ELF-1 (cell line): ENCODE results near the gene CTIF.

ENCODE experiments used
- DNase-seq: peaks from one replicate; pipeline ENCODE4 v3.0.0-alpha.2; 2016; ENCODE audit warnings: low read depth, low spot score

The CTIF gene

DNA sequence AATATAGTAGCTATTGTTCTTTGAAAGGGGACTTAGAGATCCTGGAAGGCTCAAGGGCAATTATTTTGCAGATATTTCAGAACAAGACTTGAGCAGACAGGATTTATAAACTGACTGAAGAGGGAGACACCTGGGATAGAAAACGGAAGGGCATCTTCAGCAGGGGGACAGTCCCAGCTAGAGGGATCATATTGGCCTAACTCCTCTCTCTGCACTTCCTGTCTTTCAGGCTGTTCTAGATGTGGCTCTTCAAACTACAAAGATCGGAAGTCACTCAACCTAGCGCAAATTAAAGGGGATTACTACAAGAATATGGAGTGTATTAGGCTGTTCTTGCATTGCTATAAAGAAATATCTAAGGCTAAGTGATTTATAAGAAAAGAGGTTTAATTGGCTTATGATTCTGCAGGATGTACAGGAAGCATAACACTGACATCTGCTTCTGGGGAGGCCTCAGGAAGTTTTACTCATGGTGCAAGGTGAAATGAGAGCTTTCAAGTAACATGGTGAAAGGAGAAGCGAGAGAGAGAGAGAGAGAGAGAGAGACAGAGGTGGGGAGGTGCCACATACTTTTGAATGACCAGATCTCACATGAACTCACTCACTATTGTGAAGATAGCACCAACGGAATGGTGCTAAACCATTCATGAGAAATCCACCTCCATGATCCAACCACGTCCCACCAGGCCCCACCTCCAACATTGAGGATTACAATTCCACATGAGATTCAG lies 5.3 kb upstream of the CTIF start:
- DNase-seq = no peak

DNA sequence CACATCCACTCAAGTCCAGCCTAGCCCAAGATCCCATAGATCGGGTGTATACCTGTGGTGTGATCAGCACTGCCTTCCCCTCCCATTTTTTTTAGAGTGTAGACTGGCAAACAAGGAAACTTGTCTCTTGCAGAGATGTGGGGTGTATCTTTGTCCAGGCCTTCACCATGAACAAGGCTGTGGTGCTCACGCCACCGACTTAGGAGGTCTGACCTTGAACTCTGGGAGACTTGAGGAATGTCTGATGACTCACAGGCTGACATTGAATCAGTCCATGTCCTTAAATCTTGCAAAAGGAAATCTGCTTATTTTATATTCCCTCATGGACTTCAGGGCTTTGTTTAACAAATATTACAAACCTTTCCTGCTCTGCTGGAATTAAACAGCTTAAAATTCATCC lies 4.5 kb upstream of the CTIF start:
- DNase-seq = no peak

DNA sequence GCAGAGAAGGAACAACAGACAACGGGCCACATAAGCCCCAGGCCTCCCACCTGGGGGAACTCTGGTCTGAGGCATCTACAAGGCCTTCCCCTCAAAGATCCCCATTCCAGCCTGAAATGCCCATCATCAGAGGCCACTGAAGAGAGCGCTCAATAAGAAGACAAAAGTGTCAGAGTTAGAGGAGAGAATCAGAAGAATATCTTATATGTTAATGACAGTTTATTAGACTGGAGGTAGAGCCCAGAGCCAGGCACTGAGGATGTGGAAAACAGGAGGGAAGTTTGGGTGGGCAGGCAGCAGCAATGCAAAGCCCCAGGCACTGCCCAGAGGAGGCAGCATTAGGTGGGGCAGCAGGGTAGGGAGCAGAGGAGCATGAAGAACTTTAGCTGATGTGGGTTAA lies 2.9 kb upstream of the CTIF start:
- DNase-seq = no peak

DNA sequence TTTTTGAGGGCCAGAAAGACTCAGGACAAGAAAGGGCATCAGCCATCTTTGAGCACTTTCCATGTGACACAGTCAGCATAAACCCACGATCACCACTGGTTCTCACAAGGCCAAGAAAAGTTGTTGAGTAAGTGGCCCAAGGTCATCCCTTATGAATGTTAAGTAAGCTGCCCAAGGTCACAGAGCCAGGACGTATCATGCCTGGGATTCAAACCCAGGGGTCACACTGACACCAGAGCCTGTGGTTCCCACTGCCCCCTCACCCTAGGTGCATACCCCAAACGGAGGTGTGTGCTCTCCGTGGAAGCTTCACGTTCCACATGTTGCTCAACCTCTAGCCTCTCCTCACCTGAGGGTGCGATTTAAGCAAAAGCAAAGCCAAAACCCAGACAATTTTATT lies 2.3 kb upstream of the CTIF start:
- no peak for DNase-seq

DNA sequence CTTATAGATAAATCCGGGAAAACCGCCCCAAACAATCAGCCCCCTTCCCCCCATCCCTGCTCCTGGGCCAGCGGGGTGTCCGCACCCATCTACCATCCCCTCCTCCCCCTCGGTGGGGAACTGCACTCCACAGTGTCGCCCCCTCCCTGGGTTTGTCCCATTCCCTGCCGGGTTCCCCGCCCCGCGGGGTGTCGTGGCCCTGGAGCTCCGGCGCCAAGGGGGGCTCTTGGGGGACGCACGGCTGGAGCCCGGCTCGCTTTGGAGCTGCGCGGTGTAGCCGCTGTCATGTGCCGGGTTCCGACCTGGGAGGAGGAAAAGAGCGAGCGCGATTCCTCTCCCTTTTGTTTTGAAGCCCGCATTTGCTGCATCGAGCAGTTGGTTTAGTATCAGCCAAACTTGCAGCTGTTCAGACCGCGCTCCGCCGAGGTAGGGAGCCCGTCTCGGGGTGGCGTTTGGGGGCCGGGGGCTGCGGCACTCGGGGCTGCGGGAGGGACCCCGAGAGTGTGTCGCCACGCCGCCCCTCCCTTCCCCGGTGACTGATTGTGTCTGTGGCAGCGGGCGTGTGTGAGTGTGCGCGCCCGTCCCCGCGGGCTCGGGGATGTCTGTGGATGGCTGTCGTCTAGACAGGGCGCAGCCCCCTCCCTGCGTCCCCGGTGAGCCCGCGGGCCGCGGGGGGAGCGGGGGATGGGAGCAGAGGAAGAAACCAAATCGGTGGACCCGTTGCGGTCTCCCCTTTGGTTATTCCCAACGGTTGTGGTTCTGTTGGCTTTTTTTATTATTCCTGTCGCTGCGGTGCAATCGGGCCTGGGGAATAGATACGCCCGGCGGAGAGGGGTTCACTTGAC lies 797 bp downstream of the CTIF start:
- peak; percentile 59 for DNase-seq

DNA sequence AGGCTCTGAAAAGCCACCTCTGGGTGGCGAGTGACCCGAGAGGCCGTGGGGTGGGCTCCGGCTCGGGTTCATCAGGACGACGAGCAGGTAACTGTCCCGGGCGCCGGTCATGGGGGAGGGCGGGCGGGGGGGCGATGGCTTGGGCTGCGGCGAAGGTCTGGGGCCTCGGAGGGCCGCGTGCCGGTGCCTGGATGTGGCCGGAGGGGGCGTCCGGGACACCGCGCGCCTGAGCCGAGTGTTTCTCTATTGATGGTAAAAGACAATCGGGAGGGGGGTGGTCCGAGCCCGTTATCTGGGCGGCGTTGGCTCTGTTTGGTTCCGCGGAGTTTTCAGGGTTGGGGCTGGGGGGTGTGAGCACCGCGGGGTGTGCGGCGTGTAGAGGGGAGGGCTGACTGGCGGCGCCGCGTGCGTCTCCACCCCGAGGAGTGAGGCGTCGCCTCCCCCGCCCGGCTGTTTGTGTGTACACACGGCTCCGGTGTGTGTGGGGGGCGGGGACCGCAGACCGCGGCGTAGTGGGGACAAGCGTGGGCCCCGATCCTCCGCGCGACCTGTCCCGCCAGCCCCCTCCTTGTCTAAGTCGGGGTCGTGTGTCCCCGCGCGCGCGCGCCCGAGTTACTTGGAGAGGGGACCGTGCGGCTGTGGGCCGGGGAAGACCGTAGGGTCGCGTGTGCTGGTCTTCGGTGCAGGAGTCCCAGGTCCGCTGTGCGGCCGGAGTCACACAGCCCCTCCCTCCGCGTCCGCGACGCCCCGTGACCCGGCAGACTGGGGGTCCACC lies 1.6 kb downstream of the CTIF start:
- peak; percentile 72 for DNase-seq

DNA sequence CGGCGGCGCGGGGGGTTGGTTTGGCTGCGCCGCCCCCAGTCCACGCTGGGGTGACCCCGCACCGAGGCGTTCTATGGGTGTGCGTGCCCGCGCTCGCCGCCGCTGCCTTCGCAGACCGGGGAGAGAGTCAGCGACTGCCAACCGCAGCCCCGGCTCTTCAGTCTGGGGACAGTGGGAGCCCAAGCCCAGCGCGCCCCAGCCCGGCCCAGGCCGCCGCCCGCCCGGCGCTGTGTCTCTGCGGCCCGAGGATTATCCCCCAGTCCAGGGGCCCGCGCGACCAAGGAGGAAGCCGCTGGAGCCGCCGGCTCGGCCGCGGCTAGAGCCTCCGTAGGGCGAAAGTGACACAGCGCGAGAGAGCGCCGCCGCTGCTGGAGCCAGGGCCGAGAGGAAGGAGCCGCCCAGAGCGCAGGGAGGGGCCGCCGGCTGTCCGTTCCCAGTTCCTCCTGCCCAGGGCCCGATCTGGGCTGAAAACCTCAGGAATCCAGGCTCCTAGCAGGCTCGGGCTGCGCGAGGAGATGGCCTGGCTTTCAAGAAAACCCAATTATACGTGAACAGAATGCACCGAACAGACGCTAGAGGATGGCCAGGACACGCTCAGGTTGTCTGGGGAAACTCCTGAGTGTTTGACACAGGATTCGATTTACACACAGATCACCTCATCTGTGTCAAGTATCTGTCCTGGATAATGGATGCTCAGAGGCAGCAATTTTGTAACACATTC lies 2.4 kb downstream of the CTIF start:
- DNase-seq = peak; percentile 88

DNA sequence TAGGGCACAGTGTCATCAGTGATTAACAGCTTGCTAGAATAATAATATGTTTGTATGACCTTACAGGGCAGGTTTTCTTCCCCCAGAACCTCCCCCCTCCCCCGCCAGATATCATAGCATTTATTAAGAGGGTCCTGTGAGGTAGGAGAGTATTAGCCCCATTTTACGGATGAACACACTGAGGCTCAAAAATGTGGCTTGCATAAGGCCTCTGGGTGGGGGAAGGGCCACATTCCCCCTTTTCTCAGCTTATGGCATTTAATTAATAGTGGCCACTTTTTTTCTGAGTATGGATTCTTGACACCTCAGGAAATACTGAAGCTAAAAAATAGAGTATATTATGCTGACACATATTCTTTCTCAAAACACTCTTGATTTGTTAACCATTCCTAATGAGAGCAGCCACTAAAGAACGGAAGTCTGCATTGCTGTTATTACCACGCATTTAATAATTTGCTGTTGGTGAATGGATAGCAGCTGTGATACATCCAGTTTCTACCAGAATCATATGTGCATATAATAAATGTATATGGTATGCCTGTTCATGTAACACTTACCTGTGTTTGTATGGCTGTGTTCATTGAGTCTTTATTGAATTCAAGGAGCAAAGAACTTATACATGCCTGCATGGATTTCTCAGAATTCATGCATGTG lies 3.0 kb downstream of the CTIF start:
- no peak for DNase-seq

DNA sequence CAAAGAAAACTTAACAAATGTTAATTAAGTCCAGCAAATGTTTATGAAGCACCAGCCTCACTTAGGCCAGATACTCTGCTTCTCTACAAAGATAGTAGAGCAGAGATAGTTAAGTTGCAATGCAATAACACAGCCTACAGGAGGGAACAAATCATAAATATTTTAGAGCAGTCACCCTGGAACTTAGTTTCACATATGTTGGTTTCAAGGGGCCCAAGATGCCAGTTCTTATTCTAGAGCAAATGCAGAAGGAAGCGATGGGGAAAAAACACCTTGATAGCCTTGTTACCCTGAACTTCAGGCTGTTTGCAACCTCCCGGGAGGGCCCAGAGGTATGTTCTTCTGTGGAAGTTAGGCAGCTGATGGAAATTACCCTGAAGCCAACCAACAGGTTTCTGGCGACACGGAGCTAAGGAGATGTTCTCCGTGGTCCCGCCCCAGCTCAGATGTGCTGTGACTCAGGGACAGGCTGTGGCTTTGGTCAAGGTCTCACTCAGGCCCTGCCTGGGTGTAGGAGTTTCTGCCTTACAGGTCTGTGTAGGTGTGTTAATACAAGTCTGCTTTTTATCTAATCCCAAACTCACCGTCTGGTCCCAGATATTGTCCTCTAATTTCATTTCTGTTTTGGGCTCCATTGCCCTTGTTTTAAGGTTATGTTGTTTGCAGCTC lies 3.8 kb downstream of the CTIF start:
- DNase-seq = peak; percentile 80

DNA sequence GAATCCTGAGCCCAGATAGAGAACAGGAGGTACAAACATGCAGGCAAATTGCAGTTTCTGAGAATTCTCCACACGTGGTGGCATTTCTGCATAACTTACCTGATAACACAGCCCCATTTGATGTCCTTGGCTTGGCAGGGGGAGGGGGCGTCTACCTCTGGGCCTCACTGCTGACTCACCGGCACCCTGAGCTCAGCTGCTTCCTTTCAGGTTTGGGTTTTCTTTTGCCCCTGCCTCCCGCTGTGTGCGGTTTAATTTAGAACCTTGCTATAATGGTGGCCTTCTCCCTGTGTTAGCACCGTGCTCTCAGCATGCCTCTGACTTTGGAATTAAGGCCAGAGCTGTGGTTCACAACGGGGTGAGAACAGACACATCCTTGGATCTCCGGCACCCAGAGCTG lies 4.4 kb downstream of the CTIF start:
- peak; percentile 84 for DNase-seq

DNA sequence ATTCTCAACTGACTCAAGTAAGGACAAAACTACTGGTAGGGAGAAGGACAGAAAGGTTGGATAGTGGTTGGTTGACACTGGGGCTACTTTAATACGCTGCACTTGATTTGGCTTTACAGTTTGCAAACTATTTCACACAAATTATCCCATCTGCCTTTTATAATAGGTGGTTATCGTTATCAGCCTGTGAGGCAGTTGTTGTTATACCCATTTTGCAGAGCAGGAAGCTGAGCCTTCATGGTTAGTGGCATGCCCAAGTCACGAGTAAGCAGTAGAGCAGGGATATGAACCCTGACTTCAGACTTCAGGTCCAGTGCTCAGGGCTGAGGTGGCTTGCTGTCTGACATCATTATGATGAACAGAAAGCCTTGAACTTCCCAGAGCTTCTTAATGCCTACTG lies 5.3 kb downstream of the CTIF start:
- peak; percentile 24 for DNase-seq

DNA sequence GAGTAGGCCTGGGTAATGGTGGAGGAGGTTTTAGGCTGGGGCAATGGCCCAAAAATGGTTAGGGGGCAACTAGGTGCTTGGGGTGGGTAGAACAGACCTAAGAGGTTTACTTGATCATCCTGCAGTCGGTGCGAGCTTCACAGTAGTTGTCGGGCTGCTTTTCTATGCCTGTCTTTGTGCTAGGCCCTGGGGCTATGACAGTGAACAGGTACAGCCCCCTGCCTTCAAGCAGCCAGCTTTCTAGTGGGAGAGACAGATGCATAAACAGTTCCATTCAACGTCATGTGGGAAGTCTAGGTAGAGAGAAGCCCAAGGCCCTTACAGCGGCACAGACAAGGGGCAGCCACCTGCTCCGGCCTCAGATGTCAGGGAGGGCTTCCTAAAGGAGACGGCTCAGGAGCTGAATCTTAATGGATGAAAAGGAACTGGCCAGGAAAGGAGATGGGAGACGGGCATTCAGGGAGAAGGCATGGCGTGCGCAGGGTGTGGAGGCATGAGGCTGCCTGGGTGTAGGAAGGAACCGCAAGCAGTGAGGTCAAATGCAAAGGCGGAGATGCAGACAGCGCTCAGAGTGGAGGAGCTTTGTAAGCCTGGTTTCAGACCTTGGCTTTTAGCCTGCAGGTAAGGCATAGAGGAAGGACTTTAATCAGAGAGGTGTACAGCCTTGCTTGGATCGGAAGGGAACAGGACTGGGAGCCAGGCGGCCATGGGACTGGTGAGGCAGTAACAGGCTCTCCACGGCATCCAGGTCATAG lies 6.0 kb downstream of the CTIF start:
- peak; percentile 88 for DNase-seq

DNA sequence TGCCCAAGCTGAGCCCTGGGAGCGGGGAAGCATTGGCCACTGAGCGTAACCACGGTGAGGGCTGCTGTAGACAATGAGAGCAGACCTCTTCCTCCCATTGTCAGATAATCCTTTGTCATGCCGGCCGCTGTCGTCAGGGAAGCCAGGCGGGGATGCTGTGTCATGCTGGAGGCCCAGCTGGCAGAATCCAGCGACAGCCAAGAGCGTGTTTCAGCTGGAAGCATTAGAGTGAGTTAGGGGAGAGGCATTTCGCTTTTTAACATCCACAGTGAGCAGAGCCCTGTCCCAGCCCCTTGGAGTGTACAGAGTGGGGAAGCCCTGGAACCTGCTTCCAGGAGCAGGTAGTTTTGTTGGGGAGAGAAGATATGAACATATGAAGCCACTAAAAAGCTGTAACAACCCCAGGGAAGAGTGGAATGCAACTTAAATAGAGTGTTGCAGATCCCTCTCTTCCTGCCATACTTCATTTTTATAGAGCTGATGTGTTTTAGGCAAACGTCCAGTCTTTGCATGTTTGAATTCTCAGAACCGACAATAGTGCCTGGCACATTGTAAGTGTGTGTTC lies 7.0 kb downstream of the CTIF start:
- DNase-seq = peak; percentile 91

DNA sequence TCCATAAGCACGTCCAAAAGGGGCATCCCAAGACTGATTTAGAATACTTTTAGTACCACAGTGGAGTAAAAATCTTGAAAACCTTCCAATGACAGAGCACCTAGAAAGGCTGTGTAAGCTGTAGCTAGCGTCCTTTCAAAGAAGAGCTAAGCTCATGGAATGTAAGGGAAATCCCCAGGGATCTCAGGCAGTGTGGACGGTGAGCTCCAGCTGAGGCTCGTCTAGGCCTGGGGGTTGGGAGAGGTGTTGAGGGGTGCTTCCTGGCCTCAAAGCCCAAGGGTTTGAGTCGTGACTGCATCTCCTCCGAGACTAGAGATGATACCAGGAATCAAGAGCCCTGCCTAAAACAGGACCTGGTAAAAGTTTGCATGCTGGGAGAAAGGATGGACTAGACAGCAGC lies 7.6 kb downstream of the CTIF start:
- DNase-seq = peak; percentile 69

DNA sequence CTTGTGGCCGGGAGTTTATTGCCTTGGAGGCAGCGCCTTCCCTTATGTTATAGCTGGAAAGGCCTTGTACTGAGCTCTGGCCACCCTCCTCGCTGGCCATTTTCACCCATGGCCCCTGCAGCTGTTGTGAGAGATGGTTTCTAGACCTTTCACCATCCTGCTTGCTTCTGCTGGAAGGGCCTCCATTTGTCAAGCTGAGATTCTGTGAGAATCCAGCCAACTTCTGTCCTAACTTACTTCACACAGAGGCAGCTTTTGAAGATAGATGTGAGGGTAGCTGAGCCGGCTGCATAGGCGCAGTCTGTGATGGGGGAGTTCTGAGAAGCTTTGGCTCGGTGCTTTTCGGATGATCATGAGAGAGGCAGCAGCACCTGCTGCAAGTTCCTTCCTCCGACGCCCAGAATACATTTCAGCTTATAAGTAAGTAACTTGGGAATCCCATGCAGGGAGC lies 8.7 kb downstream of the CTIF start:
- DNase-seq = peak; percentile 32

DNA sequence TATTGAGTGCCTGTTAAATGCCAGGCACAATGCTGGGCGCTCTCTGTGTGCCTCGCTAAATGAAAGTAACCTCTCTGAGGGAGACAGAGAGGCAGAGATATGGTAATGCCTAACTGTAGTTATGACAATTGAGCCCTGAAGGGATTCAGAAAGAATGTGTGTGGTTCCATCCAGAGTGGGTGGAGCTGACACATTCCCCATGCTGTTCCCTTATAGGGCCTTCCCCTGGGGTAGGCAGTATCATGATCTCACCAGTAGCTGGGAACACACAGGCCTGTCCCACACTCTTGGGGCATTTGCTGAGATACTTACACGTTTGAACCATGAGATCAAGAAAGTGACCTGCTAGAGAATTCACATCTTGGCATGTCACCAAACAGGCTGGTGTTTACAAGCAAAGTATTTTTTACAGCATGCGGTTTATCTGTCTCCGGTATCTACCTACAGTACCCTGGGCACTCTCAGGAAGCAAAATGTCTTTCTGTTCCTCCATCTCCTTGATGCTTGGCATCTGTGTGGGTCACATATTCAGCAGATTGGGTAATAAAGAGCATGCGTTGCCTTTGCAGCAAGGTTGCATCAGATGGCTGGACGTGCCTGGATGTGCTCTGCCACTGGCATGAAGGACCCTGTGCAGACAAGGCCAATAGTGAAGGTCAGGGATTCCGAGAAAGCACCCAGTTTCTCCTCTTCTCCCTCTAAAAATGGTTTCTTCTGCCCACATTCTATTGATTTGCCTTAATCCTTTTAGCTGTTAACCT lies 9.4 kb downstream of the CTIF start:
- DNase-seq = peak; percentile 84

DNA sequence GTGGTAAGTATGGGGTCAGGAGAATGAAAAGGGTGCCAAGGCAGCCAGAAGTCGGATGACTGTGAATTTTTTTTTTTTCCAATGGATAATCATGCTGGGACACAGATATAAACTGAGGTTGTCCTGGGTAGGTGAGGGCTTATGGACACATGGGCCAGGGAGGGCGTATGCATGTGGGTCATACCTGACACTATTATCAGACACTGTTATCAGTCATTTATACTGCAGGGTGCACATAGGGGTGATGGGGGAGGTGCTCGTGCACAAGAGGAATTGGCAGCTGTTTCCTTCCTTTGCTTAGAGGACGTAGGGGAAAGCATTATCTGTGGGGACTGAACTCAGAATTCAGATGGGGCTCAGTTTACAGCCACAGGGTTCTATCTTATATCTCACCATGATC lies 10.1 kb downstream of the CTIF start:
- no peak for DNase-seq

DNA sequence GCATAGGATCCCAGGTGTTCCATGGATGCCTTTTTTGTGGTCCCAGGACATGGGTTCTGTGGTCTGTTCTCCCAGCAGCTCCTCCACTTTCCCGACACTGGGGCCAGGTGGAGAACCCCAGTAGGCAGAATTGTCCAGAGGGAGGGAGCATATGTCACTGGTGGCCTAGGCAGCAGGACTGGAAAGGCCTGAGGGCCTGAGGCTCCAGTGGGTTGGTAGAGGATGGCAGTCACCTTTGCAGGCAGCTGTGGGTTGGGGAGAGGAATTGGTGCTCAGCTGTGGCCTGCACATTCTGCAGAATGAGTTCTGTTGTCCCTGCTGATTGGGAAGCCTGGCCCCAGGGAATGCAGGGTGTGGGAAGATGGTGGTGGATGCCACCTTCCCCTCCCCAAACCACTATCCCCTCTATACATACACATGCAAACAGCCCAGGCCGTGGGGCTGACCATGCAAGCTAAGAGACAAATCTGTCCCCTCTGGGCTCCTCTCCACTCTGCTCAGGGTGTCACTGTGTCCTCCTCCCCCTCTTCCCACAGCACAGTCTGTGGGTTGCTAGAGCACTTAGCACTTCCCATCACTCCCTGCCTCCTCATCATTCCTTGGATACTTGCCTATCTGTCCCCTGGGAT lies 11.4 kb downstream of the CTIF start:
- DNase-seq = no peak
